Measurements from ENCODE around the gene NUP93. TPM values are rescaled to one million over a fixed set of nuclear protein-coding genes. Genes with fewer than 3 reads are reported as not detected.

Gene NUP93
- total and polyA plus RNA-seq, 2 donors from 2014 or later, result 34.8 to 48.8 TPM

DNA sequence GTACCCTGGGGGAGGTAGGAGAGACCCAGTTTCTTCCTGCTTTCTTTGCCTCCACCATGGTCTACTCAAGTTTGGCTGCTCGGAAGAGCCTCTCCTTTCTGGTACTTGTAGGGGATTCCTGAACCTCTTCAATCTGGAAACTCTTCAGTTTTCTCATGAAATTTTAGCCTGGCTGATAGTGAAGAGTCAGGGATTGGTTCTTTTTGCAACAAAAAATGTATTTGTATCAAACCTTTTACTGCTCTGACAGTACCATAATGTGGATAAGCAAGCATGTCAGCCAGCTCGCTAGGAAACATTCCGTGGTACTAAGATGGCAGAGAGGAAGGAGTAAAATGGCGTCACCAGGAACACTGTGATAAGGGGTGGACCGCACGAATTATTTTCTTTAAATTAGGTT, 55.4 kb downstream of the NUP93 start:
- Histone ChIP-seq H3K27me3 (ENCODE audit: control insufficient read depth, insufficient read depth, low read length) (no peaks in the 10 kb centered on the region), H3K9me3 (ENCODE audit: control insufficient read depth in 2 of 3, insufficient read depth in 1 of 3, low read length in 3 of 3) (no peaks in the 10 kb centered on the region), H3K27ac (ENCODE audit: low read depth in 2 of 2, low read length in 2 of 2) (no peak overlapping the region), H3K9ac (ENCODE audit: low read length in 3 of 3) (no peak overlapping the region), H3K36me3 (ENCODE audit: control insufficient read depth in 2 of 3, insufficient read depth in 3 of 3, low read length in 3 of 3) (no peaks in the 10 kb centered on the region), H3K4me3 (ENCODE audit: low read length in 3 of 3) (no peak overlapping the region), H3K4me1 (ENCODE audit: control insufficient read depth in 2 of 3, insufficient read depth in 2 of 3, low read depth in 1 of 3, low read length in 3 of 3) (peaks cover 0 to 2% (median 0%) of the 10 kb centered on the region in 3 donors)
- DNase-seq (no peak), FAIRE-seq (no peak)
- intact Hi-C loops (cut with DNase I), result no loop called here
- TF ChIP-seq, protein P1, sequence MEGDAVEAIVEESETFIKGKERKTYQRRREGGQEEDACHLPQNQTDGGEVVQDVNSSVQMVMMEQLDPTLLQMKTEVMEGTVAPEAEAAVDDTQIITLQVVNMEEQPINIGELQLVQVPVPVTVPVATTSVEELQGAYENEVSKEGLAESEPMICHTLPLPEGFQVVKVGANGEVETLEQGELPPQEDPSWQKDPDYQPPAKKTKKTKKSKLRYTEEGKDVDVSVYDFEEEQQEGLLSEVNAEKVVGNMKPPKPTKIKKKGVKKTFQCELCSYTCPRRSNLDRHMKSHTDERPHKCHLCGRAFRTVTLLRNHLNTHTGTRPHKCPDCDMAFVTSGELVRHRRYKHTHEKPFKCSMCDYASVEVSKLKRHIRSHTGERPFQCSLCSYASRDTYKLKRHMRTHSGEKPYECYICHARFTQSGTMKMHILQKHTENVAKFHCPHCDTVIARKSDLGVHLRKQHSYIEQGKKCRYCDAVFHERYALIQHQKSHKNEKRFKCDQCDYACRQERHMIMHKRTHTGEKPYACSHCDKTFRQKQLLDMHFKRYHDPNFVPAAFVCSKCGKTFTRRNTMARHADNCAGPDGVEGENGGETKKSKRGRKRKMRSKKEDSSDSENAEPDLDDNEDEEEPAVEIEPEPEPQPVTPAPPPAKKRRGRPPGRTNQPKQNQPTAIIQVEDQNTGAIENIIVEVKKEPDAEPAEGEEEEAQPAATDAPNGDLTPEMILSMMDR (IDR thresholded peaks at IDR 0.05; ENCODE audit: borderline replicate concordance, extremely low read depth, insufficient read depth), result no peak

DNA sequence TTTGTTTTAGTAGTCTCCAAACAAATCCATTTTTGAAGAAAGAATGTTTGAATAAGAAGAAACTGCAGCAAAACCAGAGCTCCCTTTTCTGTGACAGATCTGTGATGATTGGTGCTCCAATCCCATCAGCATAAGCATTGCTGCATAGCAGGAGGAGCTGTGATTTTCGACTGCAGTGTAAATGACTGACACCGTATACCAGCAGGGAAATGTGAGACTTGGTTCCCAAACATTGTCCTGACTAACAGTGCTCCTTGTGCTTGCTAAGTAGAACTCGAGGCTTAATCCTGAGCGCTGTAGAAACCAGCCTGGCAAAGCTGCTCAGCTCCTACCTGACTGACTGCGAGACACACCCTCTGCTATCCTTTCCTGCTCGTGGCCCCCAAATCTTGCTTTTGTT, 57.2 kb downstream of the NUP93 start:
- Histone ChIP-seq H3K36me3 (ENCODE audit: control insufficient read depth in 2 of 3, insufficient read depth in 3 of 3, low read length in 3 of 3) (no peaks in the 10 kb centered on the region), H3K9ac (ENCODE audit: low read length in 3 of 3) (no peak overlapping the region), H3K9me3 (ENCODE audit: control insufficient read depth in 2 of 3, insufficient read depth in 1 of 3, low read length in 3 of 3) (no peaks in the 10 kb centered on the region), H3K4me1 (ENCODE audit: control insufficient read depth in 2 of 3, insufficient read depth in 2 of 3, low read depth in 1 of 3, low read length in 3 of 3) (no peaks in the 10 kb centered on the region), H3K27me3 (ENCODE audit: control insufficient read depth, insufficient read depth, low read length) (no peaks in the 10 kb centered on the region), H3K27ac (ENCODE audit: low read depth in 2 of 2, low read length in 2 of 2) (no peak overlapping the region), H3K4me3 (ENCODE audit: low read length in 3 of 3) (no peak overlapping the region)
- no peak for FAIRE-seq
- TF ChIP-seq, protein P1 (IDR thresholded peaks at IDR 0.05; ENCODE audit: borderline replicate concordance, extremely low read depth, insufficient read depth), result no peak
- peak in 1 of 5 donors; percentile 41 for DNase-seq
- intact Hi-C loops (cut with DNase I), result no loop called here

DNA sequence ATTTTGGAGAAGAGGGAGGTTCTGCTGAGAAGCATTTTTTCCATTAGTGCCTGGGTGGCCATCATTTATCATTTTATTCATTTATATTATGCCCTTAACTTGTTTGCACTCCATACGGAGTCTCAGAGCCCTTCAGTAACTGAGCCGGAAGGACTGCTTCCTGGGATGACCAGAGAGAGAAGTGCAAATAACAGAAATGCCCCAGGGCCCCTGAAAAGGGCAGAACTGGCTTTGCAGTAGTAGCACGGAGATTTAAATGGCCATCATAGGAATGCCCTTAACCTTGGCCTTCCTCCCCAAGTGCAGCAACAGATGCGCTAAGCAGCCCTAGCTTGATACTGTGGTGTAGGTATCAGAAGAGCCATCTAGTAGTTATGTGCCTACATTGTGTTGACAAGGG, 58.5 kb downstream of the NUP93 start:
- DNase-seq (no peak), FAIRE-seq (no peak)
- no peaks in the 10 kb centered on the region for H3K36me3 ChIP-seq (ENCODE audit: control insufficient read depth in 2 of 3, insufficient read depth in 3 of 3, low read length in 3 of 3)
- no peak overlapping the region for H3K9ac ChIP-seq (ENCODE audit: low read length in 3 of 3)
- H3K9me3 ChIP-seq (ENCODE audit: control insufficient read depth in 2 of 3, insufficient read depth in 1 of 3, low read length in 3 of 3), result no peaks in the 10 kb centered on the region
- intact Hi-C loops (cut with DNase I), result no loop called here
- TF ChIP-seq, protein P1 (IDR thresholded peaks at IDR 0.05; ENCODE audit: borderline replicate concordance, extremely low read depth, insufficient read depth), result no peak
- no peak overlapping the region for H3K4me3 ChIP-seq (ENCODE audit: low read length in 3 of 3)
- H3K4me1 ChIP-seq (ENCODE audit: control insufficient read depth in 2 of 3, insufficient read depth in 2 of 3, low read depth in 1 of 3, low read length in 3 of 3), result no peaks in the 10 kb centered on the region
- H3K27me3 ChIP-seq (ENCODE audit: control insufficient read depth, insufficient read depth, low read length), result no peaks in the 10 kb centered on the region
- H3K27ac ChIP-seq (ENCODE audit: low read depth in 2 of 2, low read length in 2 of 2), result no peak overlapping the region

DNA sequence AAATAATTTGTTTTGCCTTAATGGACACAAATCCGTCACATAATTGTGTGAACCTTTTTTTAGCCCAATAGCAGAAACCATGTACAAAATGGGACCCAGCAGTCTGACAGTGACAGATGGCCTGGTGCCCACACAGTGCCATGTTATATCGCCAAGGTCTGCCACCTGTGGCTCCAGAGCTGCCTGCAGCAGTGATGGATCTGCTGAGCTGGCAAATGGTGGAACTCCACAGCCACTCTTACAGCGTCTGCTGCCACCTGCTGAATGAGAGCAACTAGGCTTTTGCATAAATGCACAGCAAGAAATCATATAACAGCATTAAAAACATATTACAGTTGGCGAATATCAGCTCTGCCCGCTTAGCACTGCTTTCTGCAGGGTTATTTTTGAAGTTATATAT, 59.4 kb downstream of the NUP93 start:
- no peak overlapping the region for H3K9ac ChIP-seq (ENCODE audit: low read length in 3 of 3)
- H3K36me3 ChIP-seq (ENCODE audit: control insufficient read depth in 2 of 3, insufficient read depth in 3 of 3, low read length in 3 of 3), result no peaks in the 10 kb centered on the region
- no peaks in the 10 kb centered on the region for H3K27me3 ChIP-seq (ENCODE audit: control insufficient read depth, insufficient read depth, low read length)
- FAIRE-seq (no peak), DNase-seq (peak in 4 of 5 donors; percentile 43 to 72 (median 50))
- H3K4me1 ChIP-seq (ENCODE audit: control insufficient read depth in 2 of 3, insufficient read depth in 2 of 3, low read depth in 1 of 3, low read length in 3 of 3), result no peaks in the 10 kb centered on the region
- intact Hi-C loops (cut with DNase I), result no loop called here
- H3K9me3 ChIP-seq (ENCODE audit: control insufficient read depth in 2 of 3, insufficient read depth in 1 of 3, low read length in 3 of 3), result no peaks in the 10 kb centered on the region
- TF ChIP-seq, protein P1 (IDR thresholded peaks at IDR 0.05; ENCODE audit: borderline replicate concordance, extremely low read depth, insufficient read depth), result peak; percentile 58
- no peak overlapping the region for H3K4me3 ChIP-seq (ENCODE audit: low read length in 3 of 3)
- no peak overlapping the region for H3K27ac ChIP-seq (ENCODE audit: low read depth in 2 of 2, low read length in 2 of 2)
